GM12878 (cell line): ENCODE data around the gene KCTD17. TPM values are rescaled to one million over a fixed set of nuclear protein-coding genes. Genes with fewer than 3 reads are reported as not detected.

ENCODE experiments used
- ATAC-seq: fragments of 200-7000 bp; cut with Tn5 transposase; 3 replicates; pipeline ENCODE4 v1.9.1; 2020; ENCODE audit warnings: mild to moderate bottlenecking, moderate library complexity
- BruUV-seq: library from RNA; stranded (reverse); fragments of 400-500 nt; replicated peaks from 2 replicates; lab custom pipeline; 2021; lab: Mats Ljungman, UMichigan
- CTCF ChIA-PET: fragments of 300-600 bp; sonication (Branson Sonifier 250); formaldehyde crosslinking; extraction: SDS; loops from one replicate; lab custom pipeline; 2021; ENCODE audit warnings: inconsistent platforms; lab: Yijun Ruan, JAX
- POLR2A ChIA-PET: fragments of 350-600 bp; formaldehyde crosslinking; extraction: SDS; loops from one replicate; lab custom pipeline; 2021; ENCODE audit warnings: inconsistent platforms; lab: Charles Lee
- RAD21 ChIA-PET: fragments of 300-600 bp; sonication (Branson Sonifier 250); formaldehyde crosslinking; loops from one replicate; lab custom pipeline; 2023; ENCODE audit warnings: antibody characterized with exemption; ENCODE audit not compliant: unreplicated experiment; lab: Charles Lee
- SMC1A ChIA-PET: fragments of 300-600 bp; sonication (Branson Sonifier 250); formaldehyde crosslinking; loops from one replicate; lab custom pipeline; 2023; ENCODE audit not compliant: unreplicated experiment, uncharacterized antibody; lab: Charles Lee
- DNase-seq: peaks from one replicate; pipeline ENCODE4 v3.0.0-alpha.2; 2011; ENCODE audit warnings: low read depth, low spot score
- FAIRE-seq: peaks from 3 replicates; lab custom pipeline; 2011; peaks lifted over from hg19 to GRCh38; lab: Jason Lieb, UNC
- H2AFZ ChIP-seq: 2 replicates; pipeline ENCODE4 v1.6.0; 2011; ENCODE audit warnings: low read depth, low read length, control low read depth; ENCODE audit not compliant: control insufficient read depth
- H3K27ac ChIP-seq: 2 replicates; pipeline ENCODE4 v1.5.1; 2011; ENCODE audit warnings: control low read depth; ENCODE audit not compliant: control insufficient read depth, insufficient read depth
- H3K27me3 ChIP-seq, 2 experiments: replicated peaks in 1 of 2; 2 replicates each; pipeline versions ENCODE4 v1.6.0 to v1.6.1; 2011; ENCODE audit warnings: low read length in 1 of 2; ENCODE audit not compliant: control insufficient read depth in 2 of 2, insufficient read depth in 2 of 2
- H3K36me3 ChIP-seq, 2 experiments: 2 replicates each; pipeline ENCODE4 v1.5.1; 2011; ENCODE audit warnings: low read length in 1 of 2; ENCODE audit not compliant: control insufficient read depth in 2 of 2, insufficient read depth in 2 of 2
- H3K4me1 ChIP-seq: 2 replicates; pipeline ENCODE4 v1.6.1; 2011; ENCODE audit warnings: mild to moderate bottlenecking, low read length, moderate library complexity, mixed read lengths; ENCODE audit not compliant: control insufficient read depth, insufficient read depth
- H3K4me2 ChIP-seq: 2 replicates; pipeline ENCODE4 v1.6.0; 2011; ENCODE audit warnings: control low read depth; ENCODE audit not compliant: control insufficient read depth, insufficient read depth
- H3K4me3 ChIP-seq: fragments of 200-600 bp; sonication (generic); 2 replicates; pipeline ENCODE4 v1.5.1; 2016
- H3K79me2 ChIP-seq: 2 replicates; pipeline ENCODE4 v1.6.0; 2011; ENCODE audit warnings: low read length; ENCODE audit not compliant: control insufficient read depth, insufficient read depth
- H3K9ac ChIP-seq: 2 replicates; pipeline ENCODE4 v1.8.0; 2011; ENCODE audit warnings: low read length, control low read depth, mixed read lengths; ENCODE audit not compliant: control insufficient read depth, insufficient read depth
- H3K9me3 ChIP-seq: replicated peaks from 3 replicates; pipeline ENCODE4 v1.5.1; 2011; ENCODE audit warnings: mild to moderate bottlenecking, low read length; ENCODE audit not compliant: control insufficient read depth, insufficient read depth
- H4K20me1 ChIP-seq: 2 replicates; pipeline ENCODE4 v1.6.0; 2011; ENCODE audit not compliant: control insufficient read depth, insufficient read depth
- BACH1 ChIP-seq: fragments of 450-650 bp; IDR thresholded peaks from 2 replicates; pipeline ENCODE4 v1.6.1; 2017; ENCODE audit warnings: mild to moderate bottlenecking, borderline replicate concordance
- BRCA1 ChIP-seq: IDR thresholded peaks from 2 replicates; pipeline ENCODE4 v1.6.1; 2011; ENCODE audit warnings: low read depth, low read length, improper control_type of control experiment
- CBFB ChIP-seq: IDR thresholded peaks from 2 replicates; pipeline ENCODE4 v1.6.1; 2016; ENCODE audit warnings: antibody characterized with exemption, low read depth
- CEBPB ChIP-seq, 2 experiments: fragments of 150-350 bp in 1 of 2; IDR thresholded peaks; 2 replicates each; pipeline ENCODE4 v1.6.1; 2012 to 2014; ENCODE audit warnings: low read depth in 2 of 2, low read length in 2 of 2, borderline replicate concordance in 1 of 2, inconsistent platforms in 1 of 2
- HDGF ChIP-seq: fragments of 450-650 bp; IDR thresholded peaks from 2 replicates; pipeline ENCODE4 v1.6.1; 2016; ENCODE audit warnings: antibody characterized with exemption
- IKZF1 ChIP-seq: fragments of 450-650 bp; conservative IDR thresholded peaks from 2 replicates; pipeline ENCODE4 v1.6.1; 2017; ENCODE audit warnings: antibody characterized with exemption, mild to moderate bottlenecking
- JUNB ChIP-seq: IDR thresholded peaks from 2 replicates; pipeline ENCODE4 v1.6.1; 2016; ENCODE audit warnings: antibody characterized with exemption, mild to moderate bottlenecking
- MTA3 ChIP-seq: IDR thresholded peaks from 2 replicates; pipeline ENCODE4 v1.6.1; 2012; ENCODE audit warnings: low read length, inconsistent platforms, borderline replicate concordance
- MYB ChIP-seq: fragments of 150-350 bp; IDR thresholded peaks from 2 replicates; pipeline ENCODE4 v1.6.1; 2014; ENCODE audit warnings: mild to moderate bottlenecking, low read depth, low read length, borderline replicate concordance
- NKRF ChIP-seq: fragments of 450-650 bp; conservative IDR thresholded peaks from 2 replicates; pipeline ENCODE4 v1.6.1; 2017; ENCODE audit warnings: mild to moderate bottlenecking, moderate library complexity
- POLR2AphosphoS2 ChIP-seq: IDR thresholded peaks from 2 replicates; pipeline ENCODE4 v1.6.1; 2011; ENCODE audit warnings: low read depth, mild to moderate bottlenecking, low read length, improper control_type of control experiment, moderate library complexity
- POU2F2 ChIP-seq: IDR thresholded peaks from 3 replicates; pipeline ENCODE4 v1.6.1; 2011; ENCODE audit warnings: low read depth, mild to moderate bottlenecking, low read length, borderline replicate concordance
- SMARCA5 ChIP-seq: fragments of 450-650 bp; IDR thresholded peaks from 2 replicates; pipeline ENCODE4 v1.6.1; 2017; ENCODE audit warnings: mild to moderate bottlenecking
- SP1 ChIP-seq: IDR thresholded peaks from one replicate; pipeline ENCODE4 v1.6.1; 2011; ENCODE audit warnings: low read depth, low read length
- SRF ChIP-seq, 2 experiments: IDR thresholded peaks; 2 replicates each; pipeline ENCODE4 v1.6.1; 2011; ENCODE audit warnings: low read depth in 2 of 2, low read length in 2 of 2, mild to moderate bottlenecking in 1 of 2, moderate library complexity in 1 of 2
- STAT3 ChIP-seq: IDR thresholded peaks from 2 replicates; pipeline ENCODE4 v1.6.1; 2011; ENCODE audit warnings: low read depth, low read length, improper control_type of control experiment
- ZNF207 ChIP-seq: fragments of 450-650 bp; IDR thresholded peaks from 2 replicates; pipeline ENCODE4 v1.6.1; 2014; ENCODE audit warnings: antibody characterized with exemption, mild to moderate bottlenecking, borderline replicate concordance
- WGBS: methylation state at CpG from one replicate; pipeline ENCODE4 v1.1.6; 2016; ENCODE audit warnings: low lambda C conversion rate; ENCODE audit not compliant: insufficient replicate concordance, insufficient coverage; ENCODE audit errors: missing lambda C conversion rate; 5-methylcytosine and 5-hydroxymethylcytosine counted together
- in situ Hi-C: fragments of 300-500 bp; cut with MboI; formaldehyde crosslinking; loops from 9 replicates; pipeline ENCODE4 v1.14.3; 2018; ENCODE audit warnings: mixed read lengths
- intact Hi-C: fragments of 100-400 bp; cut with micrococcal nuclease; formaldehyde crosslinking; loops from one replicate; pipeline ENCODE4 v1.14.2; 2022; ENCODE audit not compliant: unreplicated experiment
- polyA plus RNA-seq, 11 experiments: library from polyadenylated mRNA; depleted of rRNA in 4 of 11; unstranded in 6 of 11; stranded (reverse) in 5 of 11; fragments of >200 nt; fragmentation: Nextera tagmentation in 4 of 11; fragmentation: Illumina TruSeq in 1 of 11; extraction: Ambion mirVana in 4 of 11; extraction: Trizol in 1 of 11; gene quantifications; 1 replicate in 1 of 11; 2 replicates in 10 of 11; pipeline versions ENCODE4 v1.2.1 to v1.2.3, GENCODE V29; 2011 to 2016; ENCODE audit warnings: inconsistent platforms in 2 of 11, missing spikeins in 2 of 11, low read depth in 1 of 11
- total RNA-seq, 4 experiments: library from RNA; depleted of rRNA in 3 of 4; stranded (reverse); fragments of >200 nt in 3 of 4; fragmentation: Illumina TruSeq in 1 of 4; extraction: Trizol in 1 of 4; gene quantifications; 2 replicates each; pipeline versions ENCODE4 v1.2.1 to v1.2.3, GENCODE V29; 2013 to 2021
- TF ChIP-seq, protein P1 (sequence below): fragments of 450-650 bp; IDR thresholded peaks from 2 replicates; pipeline ENCODE4 v1.6.1; 2014; ENCODE audit warnings: mild to moderate bottlenecking
- TF ChIP-seq, protein P2 (sequence below): fragments of 450-650 bp; IDR thresholded peaks from 2 replicates; pipeline ENCODE4 v1.6.1; 2017; ENCODE audit warnings: low read depth, mild to moderate bottlenecking, moderate library complexity
- TF ChIP-seq, protein P3 (sequence below): IDR thresholded peaks from 2 replicates; pipeline ENCODE4 v1.6.1; 2011; ENCODE audit warnings: mild to moderate bottlenecking, low read depth, low read length, moderate library complexity; ENCODE audit not compliant: insufficient replicate concordance

Gene KCTD17
- total and polyA plus RNA-seq, 10 of the 15 experiments (the other 5 are each of a cell fraction or from before 2014, with no cell fraction given): 0.16 to 18.4 (median 10.1) TPM; not detected in 1

DNA sequence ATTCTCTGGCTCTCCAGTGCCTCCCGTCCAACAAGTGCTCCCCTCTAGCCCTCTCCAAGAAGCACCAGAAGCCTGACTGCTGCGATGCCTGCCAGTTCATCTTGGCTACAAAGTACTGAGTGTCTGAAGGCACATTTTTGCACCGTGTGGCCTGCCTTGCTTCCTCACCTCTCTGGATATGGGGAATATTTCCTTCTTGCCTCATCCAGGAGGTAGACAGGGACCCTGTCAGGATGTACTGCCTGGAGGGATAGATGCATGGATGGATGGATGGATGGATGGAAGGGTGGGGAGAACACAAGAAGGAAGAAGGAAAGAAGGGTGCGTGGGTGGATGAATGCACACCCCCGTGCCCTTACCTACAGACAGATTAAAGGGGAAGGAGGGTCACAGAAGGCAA, 27.6 kb downstream of the KCTD17 start:
- no peaks in the 10 kb centered on the region for H3K36me3 ChIP-seq
- H3K27me3 ChIP-seq: peaks cover 0 to 3% of the 10 kb centered on the region in 2 experiments; a peak in 2 of 4 replicates
- ChIA-PET RAD21 (interaction anchor here (0.6 to 1.3 kb wide), 9 partner anchors 9 to 119 kb away, joined by 3 to 8 read pairs (median 5); no protein-coding TSS in a partner anchor), POLR2A (interaction anchor here (1.8 kb wide), 1 partner anchor 43 kb away, joined by 6 read pairs; no protein-coding TSS in a partner anchor), CTCF (interaction anchor here (0.8 to 1.4 kb wide), 10 partner anchors 41 to 181 kb away, joined by 3 to 11 read pairs (median 4); partner anchors contain the start of gene IL2RB), SMC1A (interaction anchor here (0.9 to 1.4 kb wide), 5 partner anchors 11 to 87 kb away, joined by 3 to 7 read pairs (median 3); no protein-coding TSS in a partner anchor)
- FAIRE-seq (no peak), ATAC-seq (no peak), DNase-seq (no peak)
- intact Hi-C loops (loop anchor here (2.0 to 5.0 kb wide), 2 partner anchors 68 to 182 kb away; partner anchors contain the start of gene IL2RB), in situ Hi-C loops (no loop called here)
- no peak overlapping the region for H3K9ac ChIP-seq
- no TSS peak for BruUV-seq
- no peaks in the 10 kb centered on the region for H3K79me2 ChIP-seq
- no peaks in the 10 kb centered on the region for H4K20me1 ChIP-seq
- peaks cover 10% of the 10 kb centered on the region for H3K4me1 ChIP-seq
- H3K4me3 ChIP-seq: no peak overlapping the region
- no peak overlapping the region for H3K27ac ChIP-seq
- 12% methylated on average over 5 of the region's 5 CpGs for WGBS
- H3K9me3 ChIP-seq: no peaks in the 10 kb centered on the region
- H2AFZ ChIP-seq: no peak overlapping the region
- TF ChIP-seq, protein P1, sequence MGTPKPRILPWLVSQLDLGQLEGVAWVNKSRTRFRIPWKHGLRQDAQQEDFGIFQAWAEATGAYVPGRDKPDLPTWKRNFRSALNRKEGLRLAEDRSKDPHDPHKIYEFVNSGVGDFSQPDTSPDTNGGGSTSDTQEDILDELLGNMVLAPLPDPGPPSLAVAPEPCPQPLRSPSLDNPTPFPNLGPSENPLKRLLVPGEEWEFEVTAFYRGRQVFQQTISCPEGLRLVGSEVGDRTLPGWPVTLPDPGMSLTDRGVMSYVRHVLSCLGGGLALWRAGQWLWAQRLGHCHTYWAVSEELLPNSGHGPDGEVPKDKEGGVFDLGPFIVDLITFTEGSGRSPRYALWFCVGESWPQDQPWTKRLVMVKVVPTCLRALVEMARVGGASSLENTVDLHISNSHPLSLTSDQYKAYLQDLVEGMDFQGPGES: no peak
- no peak for TF ChIP-seq MYB
- no peak for TF ChIP-seq NKRF
- no peak for TF ChIP-seq POLR2AphosphoS2
- TF ChIP-seq, protein P2, sequence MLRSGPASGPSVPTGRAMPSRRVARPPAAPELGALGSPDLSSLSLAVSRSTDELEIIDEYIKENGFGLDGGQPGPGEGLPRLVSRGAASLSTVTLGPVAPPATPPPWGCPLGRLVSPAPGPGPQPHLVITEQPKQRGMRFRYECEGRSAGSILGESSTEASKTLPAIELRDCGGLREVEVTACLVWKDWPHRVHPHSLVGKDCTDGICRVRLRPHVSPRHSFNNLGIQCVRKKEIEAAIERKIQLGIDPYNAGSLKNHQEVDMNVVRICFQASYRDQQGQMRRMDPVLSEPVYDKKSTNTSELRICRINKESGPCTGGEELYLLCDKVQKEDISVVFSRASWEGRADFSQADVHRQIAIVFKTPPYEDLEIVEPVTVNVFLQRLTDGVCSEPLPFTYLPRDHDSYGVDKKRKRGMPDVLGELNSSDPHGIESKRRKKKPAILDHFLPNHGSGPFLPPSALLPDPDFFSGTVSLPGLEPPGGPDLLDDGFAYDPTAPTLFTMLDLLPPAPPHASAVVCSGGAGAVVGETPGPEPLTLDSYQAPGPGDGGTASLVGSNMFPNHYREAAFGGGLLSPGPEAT: no peak
- TF ChIP-seq HDGF: no peak
- no peak for TF ChIP-seq IKZF1
- TF ChIP-seq CEBPB (IDR thresholded peaks at IDR 0.05; ENCODE audit: borderline replicate concordance in 1 of 2, low read depth in 2 of 2, low read length in 2 of 2): no peak
- TF ChIP-seq SMARCA5: no peak
- no peak for TF ChIP-seq SP1
- TF ChIP-seq POU2F2: no peak
- no peak for TF ChIP-seq BRCA1
- no peak for TF ChIP-seq ZNF207
- TF ChIP-seq MTA3: no peak
- TF ChIP-seq STAT3: no peak
- TF ChIP-seq SRF (IDR thresholded peaks at IDR 0.05; ENCODE audit: low read depth in 2 of 2, low read length in 2 of 2): no peak
- TF ChIP-seq, protein P3, sequence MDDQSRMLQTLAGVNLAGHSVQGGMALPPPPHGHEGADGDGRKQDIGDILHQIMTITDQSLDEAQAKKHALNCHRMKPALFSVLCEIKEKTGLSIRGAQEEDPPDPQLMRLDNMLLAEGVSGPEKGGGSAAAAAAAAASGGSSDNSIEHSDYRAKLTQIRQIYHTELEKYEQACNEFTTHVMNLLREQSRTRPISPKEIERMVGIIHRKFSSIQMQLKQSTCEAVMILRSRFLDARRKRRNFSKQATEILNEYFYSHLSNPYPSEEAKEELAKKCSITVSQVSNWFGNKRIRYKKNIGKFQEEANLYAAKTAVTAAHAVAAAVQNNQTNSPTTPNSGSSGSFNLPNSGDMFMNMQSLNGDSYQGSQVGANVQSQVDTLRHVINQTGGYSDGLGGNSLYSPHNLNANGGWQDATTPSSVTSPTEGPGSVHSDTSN: no peak
- TF ChIP-seq JUNB: no peak
- TF ChIP-seq BACH1: no peak
- TF ChIP-seq CBFB: no peak
- no peak overlapping the region for H3K4me2 ChIP-seq
